ENCODE data around the gene TP53. TPM values are rescaled to one million over a fixed set of nuclear protein-coding genes. Genes with fewer than 3 reads are reported as not detected.

TP53 gene
- total RNA-seq, 2 experiments from 2014 or later = 69.2 to 172 TPM

DNA sequence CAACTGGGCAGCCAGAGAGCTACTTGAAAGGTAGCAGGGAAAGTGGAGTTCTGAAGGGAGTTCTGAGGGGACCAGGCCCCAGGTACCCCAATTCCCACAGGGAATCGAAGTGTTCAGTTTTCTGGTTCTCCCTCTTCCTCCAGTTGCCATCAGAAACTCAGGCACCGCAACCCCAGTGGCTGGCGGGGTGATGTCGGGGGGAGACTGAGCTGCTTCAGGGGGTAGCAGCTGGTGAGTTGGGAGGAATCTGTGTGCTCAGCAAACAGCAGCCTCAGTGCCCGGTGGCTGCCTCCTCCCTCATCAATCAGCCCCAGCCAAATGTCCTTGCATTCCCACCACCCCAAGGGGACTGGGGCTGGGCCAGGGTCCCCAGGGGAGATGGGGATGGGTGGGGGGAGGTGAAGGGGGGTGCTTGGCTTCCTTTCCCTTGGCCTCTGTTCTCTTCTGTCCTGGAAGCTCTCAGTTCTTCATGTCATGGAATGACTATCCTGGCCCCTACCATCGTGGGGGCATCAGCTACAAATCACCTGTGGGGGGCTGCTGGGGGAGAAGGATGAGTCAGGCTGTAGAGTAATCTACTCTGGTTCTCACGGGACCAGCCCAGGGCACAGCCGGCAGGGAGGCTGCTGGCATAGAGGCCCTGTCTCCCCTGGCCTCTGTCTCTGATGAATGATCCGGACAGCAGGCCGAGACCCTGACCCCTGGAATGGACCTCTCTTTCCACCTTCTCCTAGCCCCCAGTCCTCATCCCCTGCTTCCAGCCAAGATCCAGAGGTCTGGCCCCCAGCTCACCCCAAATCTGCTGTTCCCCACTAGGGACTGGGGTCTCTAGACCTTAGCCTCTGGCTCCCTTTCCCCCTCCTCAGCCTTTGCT, 27.7 kb upstream of the TP53 start:
- intact Hi-C loops (cut with micrococcal nuclease; ENCODE audit: unreplicated experiment) = no loop called here
- POLR2A ChIA-PET = no interaction called here

GRCh38 chr17:7713782-7714181, 26.5 kb upstream of the TP53 start:
- no peak overlapping the region for H3K4me3 ChIP-seq (ENCODE audit: low read depth, low read length, poor library complexity, severe bottlenecking)
- H3K9me3 ChIP-seq (ENCODE audit: low read length) = no peaks in the 10 kb centered on the region
- H3K4me2 ChIP-seq (ENCODE audit: low read length) = no peak overlapping the region
- H2AFZ ChIP-seq (ENCODE audit: low read length) = no peak overlapping the region
- no peak for DNase-seq (ENCODE audit: low spot score)
- no peak overlapping the region for H3K27ac ChIP-seq (ENCODE audit: low read depth, low read length, poor library complexity, severe bottlenecking)
- POLR2A ChIA-PET = no interaction called here
- no TSS peak for BruUV-seq (replicated peaks)
- no peaks in the 10 kb centered on the region for H3K36me3 ChIP-seq (ENCODE audit: insufficient read depth, low read length)
- H3K4me1 ChIP-seq (ENCODE audit: insufficient read depth, low read length, poor library complexity, severe bottlenecking) = peaks cover 10% of the 10 kb centered on the region
- no peaks in the 10 kb centered on the region for H3K79me2 ChIP-seq (ENCODE audit: insufficient read depth, low read depth, low read length)
- no peak for TF ChIP-seq EZH2phosphoT487 (IDR thresholded peaks at IDR 0.05; ENCODE audit: borderline replicate concordance, low read depth, low read length)
- TF ChIP-seq, protein P1, sequence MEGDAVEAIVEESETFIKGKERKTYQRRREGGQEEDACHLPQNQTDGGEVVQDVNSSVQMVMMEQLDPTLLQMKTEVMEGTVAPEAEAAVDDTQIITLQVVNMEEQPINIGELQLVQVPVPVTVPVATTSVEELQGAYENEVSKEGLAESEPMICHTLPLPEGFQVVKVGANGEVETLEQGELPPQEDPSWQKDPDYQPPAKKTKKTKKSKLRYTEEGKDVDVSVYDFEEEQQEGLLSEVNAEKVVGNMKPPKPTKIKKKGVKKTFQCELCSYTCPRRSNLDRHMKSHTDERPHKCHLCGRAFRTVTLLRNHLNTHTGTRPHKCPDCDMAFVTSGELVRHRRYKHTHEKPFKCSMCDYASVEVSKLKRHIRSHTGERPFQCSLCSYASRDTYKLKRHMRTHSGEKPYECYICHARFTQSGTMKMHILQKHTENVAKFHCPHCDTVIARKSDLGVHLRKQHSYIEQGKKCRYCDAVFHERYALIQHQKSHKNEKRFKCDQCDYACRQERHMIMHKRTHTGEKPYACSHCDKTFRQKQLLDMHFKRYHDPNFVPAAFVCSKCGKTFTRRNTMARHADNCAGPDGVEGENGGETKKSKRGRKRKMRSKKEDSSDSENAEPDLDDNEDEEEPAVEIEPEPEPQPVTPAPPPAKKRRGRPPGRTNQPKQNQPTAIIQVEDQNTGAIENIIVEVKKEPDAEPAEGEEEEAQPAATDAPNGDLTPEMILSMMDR (conservative IDR thresholded peaks at IDR 0.05; ENCODE audit: low read length) = no peak
- H4K20me1 ChIP-seq (ENCODE audit: insufficient read depth, low read length) = no peaks in the 10 kb centered on the region
- CTCF ChIA-PET (ENCODE audit: unreplicated experiment) = no interaction called here
- 0 out of 2 replicates have a peak, but pooled peaks cover 4% of the 10 kb centered on the region for H3K9me2 ChIP-seq (ENCODE audit: insufficient read depth, low read length)
- intact Hi-C loops (cut with micrococcal nuclease; ENCODE audit: unreplicated experiment) = no loop called here

More for the DNA sequence above, 27.7 kb upstream of the TP53 start:
- H3K79me2 ChIP-seq (ENCODE audit: insufficient read depth, low read depth, low read length) = no peaks in the 10 kb centered on the region
- H3K36me3 ChIP-seq (ENCODE audit: insufficient read depth, low read length) = no peaks in the 10 kb centered on the region
- no peak overlapping the region for H3K27ac ChIP-seq (ENCODE audit: low read depth, low read length, poor library complexity, severe bottlenecking)
- no peak for DNase-seq (ENCODE audit: low spot score)
- BruUV-seq (replicated peaks) = no TSS peak
- H3K4me2 ChIP-seq (ENCODE audit: low read length) = no peak overlapping the region
- H4K20me1 ChIP-seq (ENCODE audit: insufficient read depth, low read length) = no peaks in the 10 kb centered on the region
- no peaks in the 10 kb centered on the region for H3K9me3 ChIP-seq (ENCODE audit: low read length)
- CTCF ChIA-PET (ENCODE audit: unreplicated experiment) = interaction anchor here (0.6 kb wide), 1 partner anchor 339 kb away, joined by 4 read pairs; no protein-coding TSS in a partner anchor
- H3K4me1 ChIP-seq (ENCODE audit: insufficient read depth, low read length, poor library complexity, severe bottlenecking) = peaks cover 9% of the 10 kb centered on the region
- H3K9me2 ChIP-seq (ENCODE audit: insufficient read depth, low read length) = 0 out of 2 replicates have a peak, but pooled peaks cover 4% of the 10 kb centered on the region
- no peak overlapping the region for H2AFZ ChIP-seq (ENCODE audit: low read length)
- no peak for TF ChIP-seq EZH2phosphoT487 (IDR thresholded peaks at IDR 0.05; ENCODE audit: borderline replicate concordance, low read depth, low read length)
- TF ChIP-seq, protein P1 (conservative IDR thresholded peaks at IDR 0.05; ENCODE audit: low read length) = no peak
- no peak overlapping the region for H3K4me3 ChIP-seq (ENCODE audit: low read depth, low read length, poor library complexity, severe bottlenecking)

Data from OCI-LY7 (cell line).